ACC112 (cell line): ENCODE results near the gene SNX2.

Experiments
- H2AFZ ChIP-seq: fragments of 200-600 bp; sonication (generic); one replicate; pipeline ENCODE4 v1.6.0; 2017; ENCODE audit warnings: antibody characterized with exemption, low read length; ENCODE audit not compliant: unreplicated experiment
- H3K27ac ChIP-seq: fragments of 200-600 bp; sonication (generic); 2 replicates; pipeline ENCODE4 v1.5.1; 2014; ENCODE audit warnings: low read depth, mild to moderate bottlenecking, antibody characterized with exemption, low read length, moderate library complexity
- H3K27me3 ChIP-seq: fragments of 200-600 bp; sonication (generic); 2 replicates; pipeline ENCODE4 v1.6.1; 2014; ENCODE audit warnings: mild to moderate bottlenecking, antibody characterized with exemption, low read length, moderate library complexity, mixed read lengths; ENCODE audit not compliant: insufficient read depth
- H3K36me3 ChIP-seq: fragments of 200-600 bp; sonication (generic); 2 replicates; pipeline ENCODE4 v1.6.1; 2016; ENCODE audit warnings: mild to moderate bottlenecking, antibody characterized with exemption, low read length, moderate library complexity, mixed read lengths; ENCODE audit not compliant: insufficient read depth
- H3K4me1 ChIP-seq: fragments of 200-600 bp; sonication (generic); one replicate; pipeline ENCODE4 v1.6.1; 2016; ENCODE audit warnings: low read length, mixed read lengths; ENCODE audit not compliant: insufficient read depth, unreplicated experiment, control insufficient read depth
- H3K4me3 ChIP-seq: fragments of 200-600 bp; sonication (generic); 2 replicates; pipeline ENCODE4 v1.5.1; 2014; ENCODE audit warnings: mild to moderate bottlenecking, low read depth, low read length
- H3K79me2 ChIP-seq: fragments of 200-600 bp; sonication (generic); one replicate; pipeline ENCODE4 v1.6.0; 2016; ENCODE audit warnings: low read length; ENCODE audit not compliant: control insufficient read depth, unreplicated experiment, insufficient read depth

SNX2 gene

DNA sequence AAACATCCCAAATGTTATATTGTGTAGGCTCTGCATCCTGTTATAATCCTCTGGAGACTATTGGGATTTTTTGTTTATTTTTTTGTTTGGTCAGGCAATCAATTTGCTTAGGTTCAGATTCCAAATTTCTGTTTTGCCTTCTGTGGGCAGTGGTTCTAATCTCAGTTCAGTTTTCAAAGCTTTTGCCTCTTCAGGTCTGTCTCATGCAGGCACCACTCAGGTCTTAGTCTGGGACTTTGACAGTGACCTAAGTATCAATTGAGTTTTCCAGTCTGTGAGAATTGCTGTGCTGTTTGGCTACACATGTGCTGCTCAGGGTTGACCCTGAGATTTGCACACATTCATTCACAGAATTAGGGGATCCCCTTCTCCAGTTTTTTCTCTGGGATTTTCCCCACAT, 14.1 kb downstream of the SNX2 start:
- Histone ChIP-seq H3K27ac (no peak overlapping the region), H3K79me2 (peaks cover 53% of the 10 kb centered on the region), H3K36me3 (peaks cover 19% of the 10 kb centered on the region)

DNA sequence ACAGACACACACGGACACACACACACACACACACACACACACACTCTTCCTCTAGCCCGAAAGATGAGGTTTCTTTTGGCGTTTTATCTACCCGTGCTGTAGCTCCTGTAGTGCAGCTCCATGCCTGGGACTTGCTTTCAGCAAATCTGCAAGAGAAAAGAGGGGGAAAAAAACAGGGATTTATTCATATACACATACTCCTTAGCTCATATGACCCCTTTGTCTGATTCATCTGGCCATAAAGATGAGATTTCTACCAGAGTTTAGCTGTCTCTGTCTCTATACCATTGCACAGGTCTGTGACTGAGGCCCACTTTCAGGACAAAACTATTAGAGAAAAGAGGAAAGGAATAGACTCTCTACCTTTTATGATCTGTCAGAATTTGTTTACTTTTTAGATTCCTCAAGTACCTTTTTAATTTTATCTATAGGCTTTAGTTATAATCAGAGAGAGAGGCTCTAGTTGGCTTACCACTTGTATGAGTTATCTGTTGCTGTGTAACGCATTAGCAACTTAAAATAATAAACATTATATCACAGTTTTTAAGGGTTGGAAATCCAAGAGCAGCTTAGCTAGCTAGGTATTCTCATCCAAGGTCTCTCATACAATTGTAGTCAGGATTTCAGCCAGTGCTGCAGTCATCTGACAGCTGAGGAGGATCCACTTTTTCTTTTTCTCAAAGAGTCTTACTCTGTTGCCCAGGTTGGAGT, 14.7 kb downstream of the SNX2 start:
- no peaks in the 10 kb centered on the region for H3K27me3 ChIP-seq
- H3K27ac ChIP-seq = no peak overlapping the region
- no peaks in the 10 kb centered on the region for H3K4me1 ChIP-seq
- no peak overlapping the region for H2AFZ ChIP-seq
- no peak overlapping the region for H3K4me3 ChIP-seq
- peaks cover 48% of the 10 kb centered on the region for H3K79me2 ChIP-seq
- H3K36me3 ChIP-seq = peaks cover 19% of the 10 kb centered on the region

More for the DNA sequence above, 14.1 kb downstream of the SNX2 start:
- Histone ChIP-seq H2AFZ (no peak overlapping the region), H3K4me1 (no peaks in the 10 kb centered on the region), H3K27me3 (no peaks in the 10 kb centered on the region), H3K4me3 (no peak overlapping the region)

DNA sequence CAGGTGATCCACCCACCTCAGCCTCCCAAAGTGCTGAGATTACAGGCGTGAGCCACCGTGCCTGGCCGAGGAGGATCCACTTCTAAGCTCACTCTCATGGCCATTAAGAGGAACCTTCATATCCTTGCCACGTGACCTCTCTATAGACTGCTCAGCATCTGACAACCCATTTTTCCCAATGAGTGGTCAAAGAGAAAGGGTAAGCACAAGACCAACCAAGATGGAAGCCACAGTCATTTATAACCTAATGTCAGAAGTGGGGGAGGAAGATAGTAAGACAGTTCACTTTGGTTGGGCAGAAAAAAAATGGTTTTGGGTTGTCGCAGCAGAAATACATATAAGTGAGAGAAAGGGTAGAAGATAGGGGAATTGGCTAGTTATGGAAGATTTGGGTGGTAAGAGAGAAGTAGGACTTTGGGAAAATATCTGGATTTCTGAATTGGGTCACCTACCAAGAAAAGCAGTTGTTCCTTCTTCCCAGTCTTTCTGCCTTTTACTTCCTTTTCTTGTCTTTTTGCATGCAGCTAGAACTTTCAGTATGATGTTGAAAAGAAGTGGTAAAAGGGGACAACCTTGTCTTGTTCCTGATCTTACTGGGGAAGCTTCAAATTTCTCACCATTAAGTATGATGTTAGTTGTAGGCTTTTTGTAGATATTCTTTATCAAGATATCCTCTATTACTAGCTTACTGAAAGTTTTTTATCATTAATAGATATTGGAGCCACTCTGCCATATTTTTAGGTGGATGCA, 15.6 kb downstream of the SNX2 start:
- Histone ChIP-seq H2AFZ (no peak overlapping the region), H3K79me2 (peaks cover 45% of the 10 kb centered on the region), H3K4me1 (no peaks in the 10 kb centered on the region), H3K27me3 (no peaks in the 10 kb centered on the region), H3K27ac (no peak overlapping the region), H3K36me3 (peaks cover 17% of the 10 kb centered on the region), H3K4me3 (no peak overlapping the region)

DNA sequence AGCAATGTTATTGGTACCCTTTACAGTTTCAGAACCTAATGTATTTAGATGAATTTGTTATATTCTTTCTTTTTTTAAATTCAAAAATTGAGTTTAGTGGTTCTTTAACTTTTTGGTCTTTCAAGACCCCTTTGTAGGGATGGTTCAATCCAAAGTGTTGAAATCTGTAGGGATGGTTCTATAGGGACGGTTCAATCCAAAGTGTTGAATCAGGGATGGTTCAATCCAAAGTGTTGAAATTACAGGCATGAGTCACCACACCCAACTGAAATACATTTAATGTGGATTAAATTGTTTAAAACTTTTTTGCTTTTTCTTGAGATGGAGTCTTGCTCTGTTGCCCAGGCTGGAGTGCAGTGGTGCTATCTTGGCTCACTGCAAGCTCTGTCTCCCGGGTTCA, 30.6 kb downstream of the SNX2 start:
- Histone ChIP-seq H3K4me1 (no peaks in the 10 kb centered on the region), H3K4me3 (no peak overlapping the region), H3K36me3 (peaks cover 24% of the 10 kb centered on the region), H2AFZ (no peak overlapping the region), H3K27ac (no peak overlapping the region), H3K27me3 (no peaks in the 10 kb centered on the region), H3K79me2 (no peaks in the 10 kb centered on the region)

DNA sequence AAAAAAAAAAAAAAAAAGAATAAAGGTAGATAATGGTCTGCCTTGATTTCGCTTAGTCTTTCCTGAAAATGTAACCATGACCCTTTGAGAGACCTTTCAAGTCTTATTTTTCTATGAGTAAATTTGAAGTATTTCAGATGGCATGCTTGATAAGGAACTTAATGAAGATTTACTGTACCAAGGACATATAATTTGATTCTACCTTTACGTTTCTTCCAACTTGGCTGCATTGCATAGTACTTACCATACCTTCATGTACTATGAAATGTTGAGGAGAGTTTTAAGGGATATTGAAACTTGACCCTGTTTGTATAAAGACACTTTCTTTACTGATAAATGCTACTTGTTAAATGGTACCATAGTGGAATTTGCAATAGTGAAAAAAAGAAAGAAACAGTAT, 35.5 kb downstream of the SNX2 start:
- no peaks in the 10 kb centered on the region for H3K4me1 ChIP-seq
- no peak overlapping the region for H3K4me3 ChIP-seq
- H3K36me3 ChIP-seq = peaks cover 22% of the 10 kb centered on the region
- H3K79me2 ChIP-seq = no peaks in the 10 kb centered on the region
- H3K27me3 ChIP-seq = no peaks in the 10 kb centered on the region
- no peak overlapping the region for H3K27ac ChIP-seq
- H2AFZ ChIP-seq = no peak overlapping the region

DNA sequence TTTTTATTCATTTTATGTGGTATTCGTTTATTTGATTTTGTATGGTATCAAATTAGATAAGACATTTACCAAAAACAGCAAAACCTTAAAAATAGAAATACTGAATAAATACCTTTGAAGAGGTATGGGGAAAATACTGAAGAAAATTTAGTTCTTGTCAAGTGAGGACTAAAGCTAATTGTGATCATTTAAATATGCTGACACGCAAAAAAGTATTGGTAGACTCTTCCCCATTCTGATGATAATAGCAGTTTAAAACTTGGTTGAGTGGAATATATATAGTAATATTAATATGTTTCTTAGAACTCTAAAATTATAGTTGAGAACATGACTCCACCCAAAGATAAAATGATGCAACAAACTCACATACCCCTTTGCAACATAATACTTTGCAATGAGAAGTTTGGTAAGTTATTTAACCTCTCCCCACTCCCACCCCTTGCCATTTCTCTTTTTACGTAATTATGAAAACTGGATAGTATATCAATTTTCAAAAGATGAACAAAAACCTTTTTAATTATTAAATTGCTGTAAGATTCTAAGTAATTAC, 40.4 kb downstream of the SNX2 start:
- H3K79me2 ChIP-seq = no peaks in the 10 kb centered on the region
- no peaks in the 10 kb centered on the region for H3K27me3 ChIP-seq
- no peak overlapping the region for H3K4me3 ChIP-seq
- H3K36me3 ChIP-seq = peaks cover 11% of the 10 kb centered on the region; the same call in 1 of the 2 replicates
- no peaks in the 10 kb centered on the region for H3K4me1 ChIP-seq
- no peak overlapping the region for H2AFZ ChIP-seq
- H3K27ac ChIP-seq = no peak overlapping the region

DNA sequence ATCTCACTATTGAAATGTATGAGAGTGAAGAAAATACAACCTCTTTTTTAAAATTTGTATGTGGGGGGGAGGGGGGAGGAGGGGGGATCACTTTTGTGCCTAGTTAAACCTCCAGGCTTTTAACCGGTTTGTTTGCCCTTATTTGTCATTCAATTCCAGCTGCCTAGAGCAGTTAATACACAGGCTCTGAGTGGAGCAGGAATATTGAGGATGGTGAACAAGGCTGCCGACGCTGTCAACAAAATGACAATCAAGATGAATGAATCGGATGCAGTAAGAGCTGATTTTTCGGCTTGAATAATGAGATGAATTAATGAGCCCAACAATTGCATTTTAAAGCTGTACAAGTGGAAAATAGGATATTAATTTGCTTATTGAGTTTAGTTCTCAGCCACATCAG, 41.9 kb downstream of the SNX2 start:
- H3K27ac ChIP-seq = no peak overlapping the region
- H3K4me1 ChIP-seq = no peaks in the 10 kb centered on the region
- peaks cover 12% of the 10 kb centered on the region; the same call in 1 of the 2 replicates for H3K36me3 ChIP-seq
- H3K27me3 ChIP-seq = no peaks in the 10 kb centered on the region
- no peak overlapping the region for H3K4me3 ChIP-seq
- H3K79me2 ChIP-seq = no peaks in the 10 kb centered on the region
- H2AFZ ChIP-seq = no peak overlapping the region

DNA sequence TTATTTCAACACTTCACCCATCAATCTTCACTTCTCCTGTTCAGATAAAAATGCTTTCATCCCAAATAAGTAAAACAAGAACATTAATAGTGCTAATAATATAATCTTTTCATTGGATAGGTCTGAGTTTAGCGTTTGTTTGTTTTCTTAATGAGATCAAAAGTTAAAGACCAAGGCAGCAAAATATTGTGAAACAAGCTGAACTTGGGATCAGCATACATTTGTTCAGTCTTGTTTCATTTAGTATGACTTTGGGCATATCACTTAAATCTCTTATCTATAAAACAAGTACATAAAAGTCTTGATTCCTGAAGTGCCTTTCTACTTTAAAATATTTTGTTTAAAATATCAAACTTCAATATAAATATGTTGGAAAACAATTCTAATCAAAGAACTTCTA, 57.1 kb downstream of the SNX2 start:
- Histone ChIP-seq H3K79me2 (no peaks in the 10 kb centered on the region), H3K36me3 (peaks cover 11% of the 10 kb centered on the region), H2AFZ (no peak overlapping the region), H3K27me3 (no peaks in the 10 kb centered on the region), H3K27ac (no peak overlapping the region), H3K4me3 (no peak overlapping the region), H3K4me1 (no peaks in the 10 kb centered on the region)

DNA sequence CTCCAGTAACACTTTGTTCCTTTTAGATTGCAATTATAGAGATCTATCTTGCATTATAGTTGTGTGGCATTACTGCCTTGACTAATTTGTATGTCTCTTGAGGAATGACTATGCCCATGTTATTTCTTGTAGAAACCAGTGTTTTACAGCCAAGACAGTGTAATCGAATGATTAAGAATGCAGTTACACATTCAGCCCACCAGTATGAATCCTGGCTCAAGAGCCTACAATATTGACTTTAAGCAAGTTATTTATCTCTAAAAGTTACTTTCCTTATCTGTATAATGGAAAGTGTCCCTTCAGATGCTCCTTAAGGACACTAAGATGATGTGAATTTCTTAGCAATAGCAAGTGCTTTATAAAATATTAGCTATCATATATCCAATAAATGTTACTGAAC, 60.8 kb downstream of the SNX2 start:
- Histone ChIP-seq H3K36me3 (no peaks in the 10 kb centered on the region), H3K27me3 (no peaks in the 10 kb centered on the region), H3K27ac (no peak overlapping the region), H2AFZ (no peak overlapping the region), H3K4me1 (no peaks in the 10 kb centered on the region), H3K79me2 (no peaks in the 10 kb centered on the region), H3K4me3 (no peak overlapping the region)

DNA sequence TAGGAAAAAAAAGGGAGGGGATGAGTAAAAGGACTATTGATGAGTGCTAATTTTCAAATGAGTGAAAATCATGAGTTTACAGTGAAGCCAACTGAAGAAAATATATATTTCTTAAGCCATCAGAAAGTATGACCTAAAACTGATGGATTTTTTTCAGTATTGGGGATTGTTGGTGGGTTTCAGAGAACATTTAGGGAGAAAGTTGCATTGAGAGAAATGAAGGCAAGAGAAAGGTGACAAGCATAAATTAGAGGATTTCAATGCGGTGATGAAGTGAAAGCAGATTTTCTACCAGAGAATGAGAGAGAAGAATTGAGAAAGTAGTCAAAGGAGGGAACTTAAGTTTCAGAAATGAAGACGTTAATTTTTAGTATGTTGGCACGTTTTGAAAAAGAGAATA, 62.1 kb downstream of the SNX2 start:
- no peaks in the 10 kb centered on the region for H3K36me3 ChIP-seq
- no peak overlapping the region for H2AFZ ChIP-seq
- no peak overlapping the region for H3K27ac ChIP-seq
- no peaks in the 10 kb centered on the region for H3K4me1 ChIP-seq
- no peak overlapping the region for H3K4me3 ChIP-seq
- no peaks in the 10 kb centered on the region for H3K79me2 ChIP-seq
- H3K27me3 ChIP-seq = no peaks in the 10 kb centered on the region

DNA sequence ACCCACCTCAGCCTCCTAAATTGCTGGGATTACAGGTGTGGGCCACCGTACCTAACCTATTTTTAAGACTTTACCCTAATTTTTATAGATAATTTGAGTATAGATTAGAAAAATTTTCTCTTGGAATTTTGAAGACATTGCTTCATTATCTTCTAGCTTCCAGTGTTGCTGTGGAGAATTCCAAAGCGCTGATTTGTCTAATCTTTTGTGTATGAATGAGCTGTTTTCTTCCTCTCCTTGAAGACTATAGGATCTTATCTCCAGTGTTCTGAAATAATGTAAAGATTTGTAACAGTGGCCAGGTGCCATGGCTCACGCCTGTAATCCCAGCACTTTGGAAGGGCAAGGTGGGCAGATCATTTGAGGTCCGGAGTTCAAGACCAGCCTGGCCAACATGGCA, 64.9 kb downstream of the SNX2 start:
- Histone ChIP-seq H3K27ac (no peak overlapping the region), H3K4me1 (peaks cover 7% of the 10 kb centered on the region), H3K79me2 (no peaks in the 10 kb centered on the region), H3K36me3 (no peaks in the 10 kb centered on the region), H3K27me3 (no peaks in the 10 kb centered on the region), H2AFZ (no peak overlapping the region), H3K4me3 (no peak overlapping the region)
